K562 (cell line): Measurements from ENCODE around the gene KRTAP5-11. TPM values are rescaled to one million over a fixed set of nuclear protein-coding genes. Genes with fewer than 3 reads are reported as not detected.

Experiments
- ARID4B ChIP-seq: sonication (generic); formaldehyde crosslinking; IDR thresholded peaks from 2 replicates; pipeline ENCODE4 v1.8.0; 2022; ENCODE audit warnings: mild to moderate bottlenecking, missing genetic modification reagents
- CHD7 ChIP-seq: fragments of 200-600 bp; sonication (generic); IDR thresholded peaks from one replicate; pipeline ENCODE4 v1.6.1; 2012; ENCODE audit warnings: mild to moderate bottlenecking, low read depth, low read length, inconsistent platforms
- DPF2 ChIP-seq: fragments of 450-650 bp; IDR thresholded peaks from 2 replicates; pipeline ENCODE4 v1.6.1; 2016
- FOXM1 ChIP-seq, 2 experiments: fragments of 450-650 bp in 1 of 2; sonication (generic) in 1 of 2; formaldehyde crosslinking in 1 of 2; IDR thresholded peaks; 2 replicates each; pipeline versions ENCODE4 v1.6.1 to v1.9.0; 2017 to 2022; ENCODE audit warnings: low read depth in 2 of 2, mild to moderate bottlenecking in 2 of 2, missing genetic modification reagents in 1 of 2, moderate library complexity in 1 of 2
- HDAC3 ChIP-seq: fragments of 450-650 bp; IDR thresholded peaks from 2 replicates; pipeline ENCODE4 v1.6.1; 2018; ENCODE audit warnings: borderline replicate concordance, mild to moderate bottlenecking, moderate library complexity; ENCODE audit not compliant: partially characterized antibody
- HEY1 ChIP-seq: fragments of 250-450 bp; sonication (Bioruptor Pico); IDR thresholded peaks from 2 replicates; pipeline ENCODE4 v1.5.0; 2020; ENCODE audit warnings: mild to moderate bottlenecking, moderate library complexity, borderline replicate concordance
- HOMEZ ChIP-seq: fragments of 250-450 bp; sonication (Bioruptor Pico); IDR thresholded peaks from 2 replicates; pipeline ENCODE4 v1.4.0; 2020; ENCODE audit warnings: mild to moderate bottlenecking, moderate library complexity
- MCM7 ChIP-seq, 2 experiments: fragments of 450-650 bp; IDR thresholded peaks; 2 replicates each; pipeline ENCODE4 v1.6.1; 2016 to 2018
- POU5F1 ChIP-seq: fragments of 150-350 bp; IDR thresholded peaks from 2 replicates; pipeline ENCODE4 v1.6.1; 2014; ENCODE audit warnings: borderline replicate concordance, low read length, low read depth, mild to moderate bottlenecking; ENCODE audit not compliant: partially characterized antibody
- XRCC4 ChIP-seq: IDR thresholded peaks from one replicate; pipeline ENCODE4 v1.6.1; 2011; ENCODE audit not compliant: insufficient read depth, insufficient read length; ENCODE audit errors: extremely low read depth
- ZKSCAN3 ChIP-seq: fragments of 250-450 bp; sonication (Bioruptor Pico); IDR thresholded peaks from 2 replicates; pipeline ENCODE4 v1.4.0; 2020
- polyA plus RNA-seq, 8 experiments: library from polyadenylated mRNA; depleted of rRNA in 4 of 8; stranded (reverse) in 5 of 8; unstranded in 3 of 8; fragments of >200 nt; fragmentation: Nextera tagmentation in 2 of 8; fragmentation: Illumina TruSeq in 1 of 8; extraction: Ambion mirVana in 2 of 8; extraction: Trizol in 1 of 8; gene quantifications; 2 replicates each; pipeline versions ENCODE4 v1.2.1 to v1.2.3, GENCODE V29; 2011 to 2014; ENCODE audit warnings: inconsistent platforms in 1 of 8, missing spikeins in 1 of 8
- total RNA-seq, 7 experiments: library from RNA; depleted of rRNA in 6 of 7; stranded (reverse); fragments of >200 nt in 6 of 7; fragmentation: Illumina TruSeq in 2 of 7; extraction: Trizol in 2 of 7; gene quantifications; 2 replicates each; pipeline versions ENCODE4 v1.2.1 to v1.2.3, GENCODE V29; 2011 to 2021; ENCODE audit warnings: low replicate concordance in 1 of 7

Gene KRTAP5-11
- total and polyA plus RNA-seq, 9 of the 15 experiments (the other 6 are each of a cell fraction or from before 2014, with no cell fraction given), result not detected

GRCh38 chr11:71563406-71563805, 19.3 kb downstream of the KRTAP5-11 start (continued):
- no peak for TF ChIP-seq HOMEZ (CRISPR knock-in tag)
- no peak for TF ChIP-seq DPF2
- no peak for TF ChIP-seq HEY1 (CRISPR knock-in tag)
- no peak for TF ChIP-seq POU5F1
- no peak for TF ChIP-seq ZKSCAN3 (CRISPR knock-in tag)
- no peak for TF ChIP-seq FOXM1 (IDR thresholded peaks at IDR 0.05; ENCODE audit: low read depth)
- TF ChIP-seq FOXM1 (CRISPR knock-in tag; IDR thresholded peaks at IDR 0.05; ENCODE audit: low read depth), result no peak
- no peak for TF ChIP-seq ARID4B (CRISPR knock-in tag)
- no peak for TF ChIP-seq MCM7 (IDR thresholded peaks at IDR 0.05)
- TF ChIP-seq CHD7, result no peak
- TF ChIP-seq HDAC3, result no peak
- no peak for TF ChIP-seq XRCC4
